NAMALWA (cell line): Measurements from ENCODE around the gene RALGAPA2.

Experiments
- DNase-seq: peaks from one replicate; pipeline ENCODE4 v3.0.0-alpha.2; 2015; ENCODE audit warnings: low spot score

RALGAPA2 gene

GRCh38 chr20:20462185-20462584, 250.3 kb downstream of the RALGAPA2 start:
- DNase-seq: no peak

GRCh38 chr20:20461551-20461950, 250.9 kb downstream of the RALGAPA2 start:
- DNase-seq: no peak

DNA sequence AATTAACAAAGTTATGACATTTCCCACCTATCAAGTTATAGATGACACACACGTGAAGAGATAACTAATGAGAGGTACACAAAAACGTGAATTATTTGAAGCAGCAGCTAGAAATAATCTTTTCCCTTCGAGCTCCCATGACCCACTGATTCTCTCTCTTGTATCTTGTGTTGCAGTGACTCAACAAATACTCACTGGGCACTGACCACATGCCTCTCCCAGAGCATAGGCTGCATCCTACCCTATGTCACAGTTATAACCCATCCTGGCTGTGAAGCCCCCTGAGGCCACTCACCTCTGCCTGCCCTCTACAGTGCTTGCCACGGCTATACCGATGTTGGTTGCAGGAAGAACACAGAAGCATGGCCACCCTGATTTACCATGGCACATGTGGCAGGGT, 252.7 kb downstream of the RALGAPA2 start:
- no peak for DNase-seq

DNA sequence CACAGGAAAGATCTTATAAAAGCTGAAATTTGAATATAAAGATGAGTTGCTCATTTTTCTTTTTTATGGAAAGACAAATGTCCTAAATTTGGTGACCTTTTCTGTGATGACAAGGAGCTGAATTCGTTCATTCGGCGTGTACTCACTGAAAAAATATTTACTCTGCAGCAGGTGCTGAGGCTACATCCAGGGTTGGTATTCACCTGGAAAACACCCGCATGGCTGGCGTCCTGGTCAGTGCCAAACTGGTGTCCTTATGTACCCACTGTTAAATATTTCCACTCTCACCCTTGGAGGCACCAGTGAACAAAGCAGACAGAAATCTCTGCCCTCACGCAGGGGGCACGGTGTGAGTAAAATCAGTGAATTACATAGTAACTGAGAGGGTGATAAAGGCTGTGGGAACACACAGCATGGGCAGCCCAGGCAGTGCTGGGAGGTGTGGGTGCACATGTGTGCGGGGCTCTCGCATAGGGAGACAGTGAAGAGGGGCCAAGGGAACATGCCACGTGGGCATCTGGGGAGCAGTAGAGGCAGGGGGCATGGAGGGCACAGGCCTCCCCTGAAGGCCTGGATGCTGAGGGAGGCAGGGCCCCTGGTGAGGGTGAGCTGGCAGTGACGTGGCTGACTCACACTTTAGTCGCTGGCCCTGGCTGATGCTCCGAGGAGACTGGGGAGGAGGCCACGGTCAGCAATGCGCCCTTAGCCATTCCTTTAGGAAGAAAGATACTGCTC, 254.9 kb downstream of the RALGAPA2 start:
- DNase-seq: no peak

- DNase-seq: no peak
Observed at GRCh38 chr20:20456741-20457140, 255.7 kb downstream of the RALGAPA2 start.

GRCh38 chr20:20455926-20456325, 256.5 kb downstream of the RALGAPA2 start:
- DNase-seq: no peak

DNA sequence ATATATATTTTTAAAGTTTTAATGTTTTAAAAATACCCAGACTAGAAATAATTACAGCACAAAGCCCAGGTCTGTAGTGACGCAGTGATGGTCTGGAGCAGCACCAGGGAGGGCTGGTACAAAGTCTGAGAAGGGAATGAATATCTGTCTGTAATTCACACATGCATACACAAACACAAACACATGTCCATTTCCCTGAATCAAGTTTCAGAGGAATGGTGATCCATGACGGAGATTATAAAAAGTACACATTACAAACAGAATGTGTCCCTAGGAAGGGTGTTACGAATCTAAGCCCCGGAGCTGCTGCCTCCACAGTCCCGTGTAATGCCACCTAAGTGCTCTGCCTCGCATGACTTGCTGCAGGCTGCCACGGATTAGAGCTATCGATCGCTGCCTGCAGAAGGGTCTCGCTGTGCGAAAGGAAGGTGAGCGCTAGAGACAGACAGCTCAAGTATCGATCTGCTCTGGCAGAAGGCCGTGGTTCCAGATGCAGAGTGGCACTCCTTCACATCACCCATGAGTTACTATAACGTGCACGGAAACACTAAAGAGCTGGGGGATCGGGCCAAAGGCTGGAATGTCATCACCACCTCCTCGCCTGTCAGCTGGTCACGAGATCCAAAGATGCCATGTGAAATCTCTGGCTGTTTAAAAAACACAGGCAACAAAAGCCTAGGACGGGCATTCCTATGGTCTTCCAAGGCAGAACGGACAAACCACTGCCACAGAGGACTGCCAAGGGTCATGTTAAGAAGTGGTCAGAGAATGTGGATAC, 257.4 kb downstream of the RALGAPA2 start:
- DNase-seq: no peak

GRCh38 chr20:20454367-20454766, 258.1 kb downstream of the RALGAPA2 start:
- DNase-seq: no peak

DNA sequence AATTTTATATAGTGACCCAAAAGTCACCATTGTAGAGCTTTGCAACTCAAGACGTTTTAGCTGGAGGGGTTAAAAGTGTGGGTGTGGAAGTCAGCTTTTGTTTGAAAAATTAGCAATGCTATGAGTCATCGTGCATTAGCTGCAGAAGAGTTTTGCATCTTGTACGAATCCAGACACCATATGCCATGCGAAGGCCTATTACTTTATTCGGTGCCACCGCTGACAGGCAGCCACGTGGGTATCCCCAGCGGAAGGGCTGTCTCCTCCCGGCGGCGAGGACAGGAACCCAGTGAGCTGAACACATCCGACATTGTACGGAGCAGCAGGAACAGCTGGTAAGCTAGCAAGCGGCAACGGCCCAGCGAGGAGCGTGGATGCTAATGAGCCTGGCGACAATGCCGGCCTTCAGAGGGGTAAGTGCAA, 260.2 kb downstream of the RALGAPA2 start:
- DNase-seq: no peak

GRCh38 chr20:20450521-20450920, 261.9 kb downstream of the RALGAPA2 start:
- no peak for DNase-seq

GRCh38 chr20:20448881-20449280, 263.6 kb downstream of the RALGAPA2 start:
- no peak for DNase-seq

GRCh38 chr20:20447196-20447595, 265.2 kb downstream of the RALGAPA2 start:
- DNase-seq: no peak

GRCh38 chr20:20446425-20447015, 265.9 kb downstream of the RALGAPA2 start:
- DNase-seq: no peak

DNA sequence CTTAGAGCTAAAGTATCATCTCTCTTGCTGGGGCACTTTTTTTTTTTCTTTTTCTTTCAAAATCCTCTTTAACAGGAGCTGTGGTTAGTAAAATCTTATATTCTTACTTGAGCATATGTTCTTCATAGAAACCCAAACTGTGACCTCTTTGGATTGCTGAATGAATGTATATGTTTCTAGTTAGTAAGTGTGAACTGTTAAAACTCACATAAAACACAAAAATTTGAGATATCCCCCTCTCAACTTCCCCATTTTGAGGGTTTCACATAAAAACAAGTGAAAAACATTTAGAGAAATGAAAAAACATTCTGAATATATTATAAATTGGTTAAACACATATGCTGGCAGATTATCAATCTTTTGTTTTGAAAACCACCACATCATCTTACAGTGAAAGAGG, 266.4 kb downstream of the RALGAPA2 start:
- DNase-seq: no peak

DNA sequence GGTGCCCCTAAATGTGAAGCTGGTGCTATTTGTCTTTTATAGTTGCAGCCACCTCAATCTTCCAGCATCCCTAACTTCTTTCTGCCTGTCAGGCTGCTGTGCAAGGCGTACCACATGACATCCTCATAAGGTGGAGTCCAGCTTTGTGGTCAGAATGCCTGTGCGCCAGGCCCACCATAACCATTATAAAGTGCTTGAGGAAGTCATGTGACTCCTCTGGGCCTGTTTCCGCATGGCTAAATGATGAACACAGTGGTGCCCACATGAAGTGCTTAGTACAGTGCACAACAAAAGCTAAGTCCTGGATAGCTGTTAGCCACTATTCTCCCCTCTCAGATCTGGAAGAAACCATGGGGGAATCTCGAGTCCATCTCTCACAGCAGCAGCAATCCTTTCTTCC, 268.9 kb downstream of the RALGAPA2 start:
- no peak for DNase-seq

DNA sequence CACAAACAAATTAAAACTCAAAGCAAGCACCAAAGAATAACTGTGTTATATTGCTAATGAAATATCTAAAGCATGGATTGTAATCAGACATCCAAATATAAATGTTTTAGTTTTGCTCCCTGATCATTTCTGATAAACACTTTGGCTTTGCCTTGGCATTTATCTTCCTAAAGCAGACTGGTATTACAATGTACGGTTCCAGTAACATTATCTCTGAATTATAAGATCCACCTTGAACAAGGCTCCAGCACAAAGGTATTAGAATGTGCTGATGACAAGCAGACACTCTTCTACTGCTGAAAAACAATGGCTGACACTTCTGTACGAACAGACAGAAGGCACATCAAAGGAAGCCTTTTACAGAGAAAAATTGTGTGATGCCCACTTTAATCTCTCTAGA, 270.0 kb downstream of the RALGAPA2 start:
- no peak for DNase-seq

- no peak for DNase-seq
Observed at GRCh38 chr20:20440886-20441658, 271.4 kb downstream of the RALGAPA2 start.

DNA sequence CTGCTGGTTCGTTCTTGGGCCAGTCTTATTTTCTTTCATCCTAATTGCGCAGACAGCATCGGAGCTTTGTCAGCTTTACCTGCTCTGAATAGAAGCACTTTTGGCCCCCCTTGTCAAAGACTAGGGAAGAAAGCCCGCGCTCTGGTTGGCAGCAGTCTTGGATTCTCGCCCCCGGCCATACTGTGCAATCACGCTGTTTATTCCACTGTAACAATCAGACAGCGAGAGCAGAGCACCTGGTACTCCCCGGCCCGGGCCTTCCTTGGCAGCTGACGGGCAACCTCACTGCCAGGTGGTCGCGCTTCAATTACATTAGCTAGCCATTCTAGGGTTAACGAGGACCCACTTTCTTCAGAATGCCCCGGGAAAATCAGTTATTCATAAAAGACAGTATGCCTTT, 272.0 kb downstream of the RALGAPA2 start:
- DNase-seq: no peak

DNA sequence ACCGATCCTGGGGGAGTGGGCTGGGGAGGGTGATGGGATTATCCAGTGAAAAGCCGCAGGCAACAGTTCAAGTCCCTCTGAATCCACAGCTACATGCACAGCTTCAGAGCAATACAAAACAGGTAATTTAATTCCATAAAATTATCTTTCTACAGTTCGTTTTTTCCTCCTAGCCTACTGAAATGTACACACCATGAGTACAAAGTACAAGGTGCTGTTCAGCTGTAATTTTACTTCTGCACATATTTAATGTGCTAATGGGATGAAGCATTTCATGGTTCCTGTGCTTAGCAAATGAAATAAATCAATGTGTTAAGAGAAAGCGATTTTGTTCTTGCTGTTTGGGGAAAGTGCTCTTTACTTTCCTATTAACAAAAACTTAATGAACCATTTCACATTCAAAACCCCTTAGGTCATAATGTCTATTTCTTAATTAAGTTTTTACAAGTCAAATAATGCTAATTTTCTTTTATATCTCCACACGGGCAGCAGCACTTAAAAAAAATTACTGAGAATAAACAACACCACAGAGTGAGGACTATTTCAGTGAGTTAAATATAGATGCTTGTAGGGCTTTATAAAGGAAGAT, 272.7 kb downstream of the RALGAPA2 start:
- DNase-seq: no peak

DNA sequence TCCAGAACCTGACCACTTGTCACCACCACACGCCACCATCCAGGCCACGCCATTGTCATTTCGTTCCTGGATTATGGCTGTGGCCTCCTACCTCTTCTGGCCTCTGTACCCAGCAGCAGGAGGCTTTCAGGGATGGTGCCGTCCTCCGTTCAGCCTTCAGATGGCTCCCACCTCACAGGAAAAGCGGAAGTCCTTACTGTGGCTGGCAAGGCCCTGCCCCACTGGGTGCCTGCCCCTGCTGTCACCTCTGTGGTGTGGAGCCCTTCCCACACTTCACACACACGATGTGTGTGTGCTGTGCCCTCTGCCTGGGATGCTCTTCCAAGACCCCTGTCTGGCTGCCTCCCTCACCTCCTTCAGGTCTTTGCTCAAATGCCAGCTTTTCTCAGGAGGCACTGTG, 275.1 kb downstream of the RALGAPA2 start:
- no peak for DNase-seq

DNA sequence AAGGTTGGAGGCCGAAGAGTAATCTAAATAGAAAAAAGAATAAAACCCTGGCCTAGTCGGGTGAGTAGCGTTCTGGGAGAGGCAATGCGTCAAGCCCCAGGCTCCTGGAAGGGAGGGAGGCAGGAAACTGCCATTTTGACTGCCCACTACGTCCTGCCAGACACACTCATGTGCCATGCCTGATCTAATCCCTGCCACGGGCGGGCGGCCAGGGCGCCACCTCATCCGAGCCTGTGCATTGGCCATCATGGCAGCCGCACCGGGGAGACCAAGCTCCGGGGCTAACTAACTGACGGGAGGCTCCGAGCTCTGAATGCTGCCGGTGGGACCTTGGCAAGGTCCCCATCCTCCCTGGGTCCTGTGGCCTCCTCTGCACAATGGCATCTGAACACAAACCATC, 275.8 kb downstream of the RALGAPA2 start:
- DNase-seq: no peak

DNA sequence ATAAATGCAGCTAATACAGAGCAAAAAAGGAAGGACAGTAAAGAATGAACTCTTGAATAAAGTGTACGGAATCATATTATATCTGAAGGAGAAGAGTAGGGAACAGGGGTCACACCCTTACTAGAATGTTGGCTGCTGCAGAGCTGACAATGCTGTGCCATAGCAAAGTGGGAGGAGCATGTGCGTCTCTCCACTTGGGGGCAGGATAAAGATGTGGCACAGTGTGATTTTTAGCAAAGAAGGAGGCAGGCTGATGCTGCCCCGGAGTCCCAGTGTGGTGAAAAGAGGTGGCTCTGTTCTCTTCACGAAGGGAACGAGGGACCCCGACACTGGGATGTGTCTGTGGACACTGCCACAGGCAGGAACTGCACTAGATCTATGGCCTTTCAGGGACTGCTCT, 277.0 kb downstream of the RALGAPA2 start:
- peak; percentile 9 for DNase-seq
